ENCODE data around the gene FRA10AC1. TPM values are rescaled to one million over a fixed set of nuclear protein-coding genes. Genes with fewer than 3 reads are reported as not detected.

The FRA10AC1 gene
- total and polyA plus RNA-seq, 2 of the 13 experiments (the other 11 are each of a cell fraction or from before 2014, with no cell fraction given), result 5.3 to 7.4 TPM

GRCh38 chr10:93667795-93668194 is 34.6 kb downstream of the FRA10AC1 start (continued):
- no peak for TF ChIP-seq ATF4 (CRISPR knock-in tag; IDR thresholded peaks at IDR 0.05)
- TF ChIP-seq PAX8 (CRISPR knock-in tag; IDR thresholded peaks at IDR 0.05; ENCODE audit: borderline replicate concordance), result no peak
- TF ChIP-seq ZNF790 (CRISPR knock-in tag; IDR thresholded peaks at IDR 0.05; ENCODE audit: borderline replicate concordance), result no peak
- no peak for TF ChIP-seq RBM39 (IDR thresholded peaks at IDR 0.05; ENCODE audit: low read depth, low read length, poor library complexity, severe bottlenecking)
- no peak for TF ChIP-seq ZNF124 (CRISPR knock-in tag; IDR thresholded peaks at IDR 0.05)
- TF ChIP-seq IRF2 (CRISPR knock-in tag; IDR thresholded peaks at IDR 0.05), result no peak
- no peak for TF ChIP-seq DBP (CRISPR knock-in tag; IDR thresholded peaks at IDR 0.05; ENCODE audit: not compliant biosample characterization)
- no peak for TF ChIP-seq ZNF646 (CRISPR knock-in tag; IDR thresholded peaks at IDR 0.05)
- TF ChIP-seq ZNF7 (CRISPR knock-in tag; IDR thresholded peaks at IDR 0.05), result no peak

All from HepG2 (cell line).